HG02759 (cell line): ENCODE measurements around the gene ADGRF5.
"Not testable (repeated sequence)": the region's sequence is repeated elsewhere in the genome, so short reads cannot be mapped to it uniquely, and the experiment has no call there.

Experiments used
- ATAC-seq: cut with Tn5 transposase; IDR thresholded peaks from one replicate; pipeline ENCODE4 v1.9.1; 2021; ENCODE audit warnings: mild to moderate bottlenecking, moderate library complexity; ENCODE audit not compliant: unreplicated experiment

The ADGRF5 gene

GRCh38 chr6:46834257-46834916 lies 87.4 kb downstream of the ADGRF5 start:
- not testable (repeated sequence) for ATAC-seq

GRCh38 chr6:46832816-46833215 lies 88.9 kb downstream of the ADGRF5 start:
- ATAC-seq: no peak

DNA sequence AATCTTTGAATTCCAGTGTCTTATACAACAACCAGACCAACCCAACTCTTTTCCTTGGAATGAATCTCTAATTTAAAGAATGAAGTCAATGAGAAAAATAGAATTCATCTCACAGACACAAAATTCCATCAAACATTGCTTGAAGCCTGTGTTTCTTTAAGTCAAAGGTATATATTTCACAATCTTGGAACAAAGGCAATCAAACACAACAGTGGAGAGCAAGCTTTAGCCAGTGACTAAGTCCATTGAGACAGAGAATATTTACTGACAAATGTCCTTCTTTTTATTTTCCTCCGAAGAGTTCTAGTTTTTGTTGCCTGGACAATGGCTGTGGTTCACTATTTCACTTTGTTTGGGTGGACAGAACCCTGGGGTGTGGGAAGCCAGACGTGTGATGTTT lies 92.8 kb downstream of the ADGRF5 start:
- ATAC-seq: no peak

GRCh38 chr6:46821458-46821881 lies 100.3 kb downstream of the ADGRF5 start:
- ATAC-seq: no peak

GRCh38 chr6:46819561-46819960 lies 102.2 kb downstream of the ADGRF5 start:
- no peak for ATAC-seq

DNA sequence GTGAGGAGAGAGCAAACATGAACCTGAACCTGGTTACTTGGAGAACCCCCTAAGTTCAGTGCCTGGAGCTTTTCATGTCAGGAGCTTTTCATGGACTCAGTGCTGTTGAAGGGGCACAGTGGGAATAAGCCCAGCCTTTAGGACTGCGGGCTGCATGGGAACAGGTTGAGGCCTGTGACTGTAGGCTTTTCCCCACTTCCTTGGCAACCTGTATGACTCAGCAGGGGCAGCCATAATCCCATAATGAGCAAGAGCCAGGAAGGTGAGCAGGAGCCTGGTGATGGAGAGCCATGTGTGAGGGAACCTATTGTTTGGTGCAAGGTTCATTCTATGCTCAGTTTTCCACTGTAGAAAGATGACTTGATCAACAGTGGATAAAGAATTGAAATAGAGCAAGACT lies 105.1 kb downstream of the ADGRF5 start:
- no peak for ATAC-seq

- no peak for ATAC-seq
Observed at GRCh38 chr6:46815130-46815529, 106.6 kb downstream of the ADGRF5 start.

DNA sequence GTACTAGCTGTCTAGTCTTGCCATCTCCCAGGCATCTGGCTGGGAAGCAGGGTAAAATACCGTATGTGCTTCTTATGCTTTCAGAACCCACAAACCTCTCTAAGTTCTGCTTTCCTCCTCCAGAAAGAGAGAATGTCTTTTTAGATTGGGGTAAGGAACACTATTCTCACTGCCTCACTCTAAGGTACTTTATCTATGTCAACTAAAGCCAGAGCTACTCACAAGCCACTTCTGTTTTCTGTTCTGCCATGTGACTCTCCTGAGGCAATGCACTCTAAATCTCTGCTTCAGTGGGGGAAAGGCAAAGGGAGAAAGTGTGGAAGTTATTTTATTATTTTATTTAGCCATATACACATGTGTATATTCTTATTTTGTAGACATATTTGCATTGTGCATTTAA lies 112.9 kb downstream of the ADGRF5 start:
- ATAC-seq: no peak
